ENCODE results near the gene SYNDIG1. TPM values are rescaled to one million over a fixed set of nuclear protein-coding genes. Genes with fewer than 3 reads are reported as not detected.

Gene SYNDIG1
- polyA plus RNA-seq, 2 of the 4 experiments (the other 2 are of a cell fraction): 0.96 to 2.6 TPM

GRCh38 chr20:24584078-24584477 lies 114.6 kb downstream of the SYNDIG1 start:
- no peak for DNase-seq (ENCODE audit: low read depth in 1 of 2, low spot score in 1 of 2)
- TF ChIP-seq BHLHE40 (IDR thresholded peaks at IDR 0.05; ENCODE audit: low read depth, low read length) (no peak), FOSL2 (IDR thresholded peaks at IDR 0.05) (no peak), FOSL2 (CRISPR knock-in tag; IDR thresholded peaks at IDR 0.05) (no peak), JUN (IDR thresholded peaks at IDR 0.05) (no peak), E2F6 (IDR thresholded peaks at IDR 0.05; ENCODE audit: borderline replicate concordance, low read depth) (no peak), HOXA7 (CRISPR knock-in tag; IDR thresholded peaks at IDR 0.05) (no peak), HDAC2 (IDR thresholded peaks at IDR 0.05) (no peak), SMC3 (IDR thresholded peaks at IDR 0.05) (no peak), EHMT2 (IDR thresholded peaks at IDR 0.05; ENCODE audit: low read depth) (no peak), RARB (CRISPR knock-in tag; IDR thresholded peaks at IDR 0.05) (no peak), TP53 (CRISPR knock-in tag; IDR thresholded peaks at IDR 0.05) (no peak), RFX5 (IDR thresholded peaks at IDR 0.05) (no peak)
- ATAC-seq: no peak
- CTCF ChIA-PET: interaction anchor here (1.1 kb wide), 1 partner anchor 105 kb away, joined by 3 read pairs; no protein-coding TSS in a partner anchor
- Histone ChIP-seq H3K4me3 (no peak overlapping the region), H3K27ac (peak overlapping the region in 1 of 2 experiments; percentile 20; a peak in 1 of 6 replicates), H3K4me2 (no peak overlapping the region), H3K4me1 (no peaks in the 10 kb centered on the region), H3K9me3 (no peaks in the 10 kb centered on the region)
- POLR2A ChIA-PET: no interaction called here
- WGBS (ENCODE audit: missing lambda C conversion rate): 80% methylated on average over 9 of the region's 9 CpGs
- FAIRE-seq: no peak

- no peaks in the 10 kb centered on the region for H3K9me3 ChIP-seq
- ATAC-seq (no peak; a peak in 1 of 6 replicates), DNase-seq (ENCODE audit: low read depth in 1 of 2, low spot score in 1 of 2) (no peak), FAIRE-seq (no peak)
- CTCF ChIA-PET: interaction anchor here (0.6 kb wide), 1 partner anchor 219 kb away, joined by 3 read pairs; no protein-coding TSS in a partner anchor
- POLR2A ChIA-PET: no interaction called here
- WGBS (ENCODE audit: missing lambda C conversion rate): 64% methylated on average over 21 of the region's 26 CpGs
- no peaks in the 10 kb centered on the region for H3K4me1 ChIP-seq
- peak overlapping the region in 1 of 2 experiments; percentile 9; a peak in 1 of 6 replicates for H3K27ac ChIP-seq
- H3K4me3 ChIP-seq: no peak overlapping the region
- TF ChIP-seq SMC3 (IDR thresholded peaks at IDR 0.05): no peak
- TF ChIP-seq EHF (CRISPR knock-in tag; IDR thresholded peaks at IDR 0.05): no peak
- no peak for TF ChIP-seq FOSL2 (IDR thresholded peaks at IDR 0.05)
- no peak for TF ChIP-seq FOSL2 (CRISPR knock-in tag; IDR thresholded peaks at IDR 0.05)
- no peak for TF ChIP-seq FOXS1 (CRISPR knock-in tag; IDR thresholded peaks at IDR 0.05)
- no peak for TF ChIP-seq NFE2L2 (conservative IDR thresholded peaks at IDR 0.05; ENCODE audit: low read length)
- no peak for TF ChIP-seq HEYL (CRISPR knock-in tag; IDR thresholded peaks at IDR 0.05)
- no peak for TF ChIP-seq FOSB (CRISPR knock-in tag; IDR thresholded peaks at IDR 0.05)
- TF ChIP-seq RARB (CRISPR knock-in tag; IDR thresholded peaks at IDR 0.05): no peak
- no peak for TF ChIP-seq HOXB5 (CRISPR knock-in tag; IDR thresholded peaks at IDR 0.05)
- no peak for TF ChIP-seq CBX8 (IDR thresholded peaks at IDR 0.05)
- no peak for TF ChIP-seq MAFK (IDR thresholded peaks at IDR 0.05; ENCODE audit: partially characterized antibody)
- TF ChIP-seq ZC3H11A (IDR thresholded peaks at IDR 0.05): no peak
- TF ChIP-seq MAX (IDR thresholded peaks at IDR 0.05): no peak
- no peak for TF ChIP-seq JUNB (IDR thresholded peaks at IDR 0.05)
- H3K4me2 ChIP-seq: no peak overlapping the region
Observed at GRCh38 chr20:24584538-24585356, 115.3 kb downstream of the SYNDIG1 start.

- POLR2A ChIA-PET: no interaction called here
- H3K9me3 ChIP-seq: no peaks in the 10 kb centered on the region
- ATAC-seq: no peak
Observed at GRCh38 chr20:24585796-24586522, 116.5 kb downstream of the SYNDIG1 start.

More at GRCh38 chr20:24585796-24586522, 116.5 kb downstream of the SYNDIG1 start:
- H3K27ac ChIP-seq: no peak overlapping the region
- DNase-seq (ENCODE audit: low read depth in 1 of 2, low spot score in 1 of 2) (no peak), FAIRE-seq (no peak)
- H3K4me1 ChIP-seq: no peaks in the 10 kb centered on the region
- no peak overlapping the region for H3K4me2 ChIP-seq
- WGBS (ENCODE audit: missing lambda C conversion rate): 62% methylated on average over 10 of the region's 10 CpGs
- CTCF ChIA-PET: interaction anchor here (0.7 kb wide), 1 partner anchor 21 kb away, joined by 3 read pairs; no protein-coding TSS in a partner anchor
- TF ChIP-seq JUN (IDR thresholded peaks at IDR 0.05): no peak
- no peak for TF ChIP-seq HOXB13 (CRISPR knock-in tag; IDR thresholded peaks at IDR 0.05; ENCODE audit: low read depth)
- no peak for TF ChIP-seq MAZ (IDR thresholded peaks at IDR 0.05; ENCODE audit: borderline replicate concordance, low read depth, low read length)
- TF ChIP-seq RCOR1 (IDR thresholded peaks at IDR 0.05; ENCODE audit: low read depth, low read length): no peak
- TF ChIP-seq FOSB (CRISPR knock-in tag; IDR thresholded peaks at IDR 0.05): no peak
- no peak for TF ChIP-seq HES2 (IDR thresholded peaks at IDR 0.05)
- no peak for TF ChIP-seq GATA3 (IDR thresholded peaks at IDR 0.05; ENCODE audit: borderline replicate concordance)
- no peak for TF ChIP-seq ZFP36 (IDR thresholded peaks at IDR 0.05; ENCODE audit: borderline replicate concordance, partially characterized antibody)
- no peak for TF ChIP-seq NPAS2 (CRISPR knock-in tag; IDR thresholded peaks at IDR 0.05; ENCODE audit: borderline replicate concordance)
- no peak for TF ChIP-seq PBX3 (IDR thresholded peaks at IDR 0.05)
- no peak overlapping the region for H3K4me3 ChIP-seq
